HEK293 (cell line): ENCODE measurements around the gene MEF2C.

Experiments
- CTCF ChIA-PET: fragments of 350-600 bp; formaldehyde crosslinking; extraction: SDS; loops from one replicate; lab custom pipeline; 2021; ENCODE audit warnings: antibody characterized with exemption; lab: Yijun Ruan, JAX
- POLR2A ChIA-PET: fragments of 300-600 bp; formaldehyde crosslinking; extraction: SDS; loops from one replicate; lab custom pipeline; 2020; ENCODE audit warnings: antibody characterized with exemption, inconsistent platforms; lab: Yijun Ruan, JAX
- H3K27ac ChIP-seq: fragments of 200-500 bp; sonication (Bioruptor generic); 2 replicates; pipeline ENCODE4 v1.5.1; 2014; ENCODE audit warnings: low read depth, low read length, control low read depth, inconsistent platforms; ENCODE audit errors: extremely low read depth
- H3K36me3 ChIP-seq, 2 experiments: fragments of 200-500 bp in 1 of 2; sonication (Bioruptor generic) in 1 of 2; 1 replicate in 1 of 2; 2 replicates in 1 of 2; pipeline ENCODE4 v1.5.1; 2014 to 2017; ENCODE audit warnings: inconsistent platforms in 2 of 2, low read length in 2 of 2; ENCODE audit not compliant: control insufficient read depth in 2 of 2, insufficient read depth in 1 of 2
- H3K4me1 ChIP-seq: fragments of 200-500 bp; sonication (Bioruptor generic); 2 replicates; pipeline ENCODE4 v1.5.1; 2014; ENCODE audit warnings: mild to moderate bottlenecking, low read length, inconsistent platforms; ENCODE audit not compliant: control insufficient read depth, insufficient read depth
- H3K4me3 ChIP-seq: 2 replicates; pipeline ENCODE4 v1.5.1; 2011; ENCODE audit warnings: low read depth, mild to moderate bottlenecking, control low read depth, low read length, moderate library complexity
- H3K9me3 ChIP-seq: fragments of 200-500 bp; sonication (Bioruptor generic); 2 replicates; pipeline ENCODE4 v1.5.1; 2014; ENCODE audit warnings: low read depth, low read length, inconsistent platforms; ENCODE audit not compliant: control insufficient read depth, insufficient read depth
- ATF2 ChIP-seq: fragments of 450-650 bp; formaldehyde crosslinking; IDR thresholded peaks from 2 replicates; pipeline ENCODE4 v1.5.1; 2016; ENCODE audit warnings: missing biosample characterization, missing genetic modification characterization, low read depth
- EGR2 ChIP-seq: fragments of 450-650 bp; formaldehyde crosslinking; IDR thresholded peaks from 2 replicates; pipeline ENCODE4 v1.5.1; 2016; ENCODE audit warnings: low read depth, missing biosample characterization, missing genetic modification characterization
- GLIS1 ChIP-seq: fragments of 450-650 bp; formaldehyde crosslinking; IDR thresholded peaks from 2 replicates; pipeline ENCODE4 v1.5.1; 2016; ENCODE audit warnings: missing biosample characterization, missing genetic modification characterization
- IKZF3 ChIP-seq: fragments of 450-650 bp; IDR thresholded peaks from 2 replicates; pipeline ENCODE4 v1.5.0; 2018; ENCODE audit warnings: missing biosample characterization, mild to moderate bottlenecking, missing genetic modification characterization, moderate library complexity
- KLF17 ChIP-seq: fragments of 450-650 bp; formaldehyde crosslinking; IDR thresholded peaks from 2 replicates; pipeline ENCODE4 v1.5.1; 2016; ENCODE audit warnings: missing biosample characterization, missing genetic modification characterization
- KLF8 ChIP-seq: fragments of 450-650 bp; formaldehyde crosslinking; IDR thresholded peaks from 2 replicates; pipeline ENCODE4 v1.5.1; 2016; ENCODE audit warnings: missing biosample characterization, missing genetic modification characterization
- PBX3 ChIP-seq: sonication (generic); formaldehyde crosslinking; IDR thresholded peaks from 2 replicates; pipeline ENCODE4 v1.8.1; 2022; ENCODE audit warnings: mild to moderate bottlenecking, moderate library complexity, missing genetic modification reagents
- PRDM10 ChIP-seq: fragments of 450-650 bp; formaldehyde crosslinking; IDR thresholded peaks from 2 replicates; pipeline ENCODE4 v1.5.1; 2016; ENCODE audit warnings: missing biosample characterization, missing genetic modification characterization
- REPIN1 ChIP-seq: fragments of 450-650 bp; formaldehyde crosslinking; IDR thresholded peaks from 2 replicates; pipeline ENCODE4 v1.5.1; 2017; ENCODE audit warnings: missing biosample characterization, missing genetic modification characterization, low read depth
- SP7 ChIP-seq: fragments of 450-650 bp; formaldehyde crosslinking; IDR thresholded peaks from 2 replicates; pipeline ENCODE4 v1.5.1; 2016; ENCODE audit warnings: missing biosample characterization, missing genetic modification characterization
- ZBTB11 ChIP-seq: fragments of 450-650 bp; formaldehyde crosslinking; conservative IDR thresholded peaks from 2 replicates; pipeline ENCODE4 v1.5.1; 2016; ENCODE audit warnings: low read depth, missing biosample characterization, missing genetic modification characterization
- ZBTB20 ChIP-seq: fragments of 450-650 bp; formaldehyde crosslinking; IDR thresholded peaks from 2 replicates; pipeline ENCODE4 v1.5.1; 2016; ENCODE audit warnings: missing biosample characterization, missing genetic modification characterization
- ZBTB48 ChIP-seq: fragments of 450-650 bp; formaldehyde crosslinking; IDR thresholded peaks from 2 replicates; pipeline ENCODE4 v1.5.1; 2016; ENCODE audit warnings: missing biosample characterization, missing genetic modification characterization
- ZBTB8A ChIP-seq: fragments of 450-650 bp; formaldehyde crosslinking; IDR thresholded peaks from 2 replicates; pipeline ENCODE4 v1.5.1; 2016; ENCODE audit warnings: missing biosample characterization, missing genetic modification characterization
- ZFP37 ChIP-seq: fragments of 450-650 bp; formaldehyde crosslinking; IDR thresholded peaks from 2 replicates; pipeline ENCODE4 v1.5.1; 2016; ENCODE audit warnings: missing biosample characterization, missing genetic modification characterization
- ZNF341 ChIP-seq: fragments of 450-650 bp; formaldehyde crosslinking; IDR thresholded peaks from 2 replicates; pipeline ENCODE4; 2016; ENCODE audit warnings: low read depth, missing biosample characterization, missing genetic modification characterization
- ZNF366 ChIP-seq: fragments of 450-650 bp; formaldehyde crosslinking; conservative IDR thresholded peaks from 2 replicates; pipeline ENCODE4 v1.5.1; 2016; ENCODE audit warnings: missing biosample characterization, missing genetic modification characterization
- ZNF488 ChIP-seq: fragments of 450-650 bp; formaldehyde crosslinking; IDR thresholded peaks from 2 replicates; pipeline ENCODE4 v1.5.1; 2016; ENCODE audit warnings: missing biosample characterization, missing genetic modification characterization
- ZNF501 ChIP-seq: fragments of 450-650 bp; formaldehyde crosslinking; IDR thresholded peaks from 2 replicates; pipeline ENCODE4 v1.5.1; 2016; ENCODE audit warnings: missing biosample characterization, missing genetic modification characterization
- ZNF701 ChIP-seq: fragments of 450-650 bp; formaldehyde crosslinking; IDR thresholded peaks from 2 replicates; pipeline ENCODE4 v1.5.1; 2016; ENCODE audit warnings: missing biosample characterization, missing genetic modification characterization
- ZSCAN5A ChIP-seq: fragments of 450-650 bp; formaldehyde crosslinking; IDR thresholded peaks from 2 replicates; pipeline ENCODE4 v1.5.1; 2016; ENCODE audit warnings: missing biosample characterization, missing genetic modification characterization

Gene MEF2C

GRCh38 chr5:88675708-88676636 is 207.0 kb downstream of the MEF2C start:
- no peaks in the 10 kb centered on the region for H3K9me3 ChIP-seq
- no peaks in the 10 kb centered on the region for H3K36me3 ChIP-seq
- ChIA-PET CTCF (interaction anchor here (0.6 to 1.4 kb wide), 7 partner anchors 9 to 901 kb away, joined by 3 to 5 read pairs (median 3); no protein-coding TSS in a partner anchor), POLR2A (interaction anchor here (1.0 to 2.5 kb wide), 6 partner anchors 8 to 535 kb away, joined by 3 to 30 read pairs (median 9); no protein-coding TSS in a partner anchor)
- peaks cover 3% of the 10 kb centered on the region for H3K4me1 ChIP-seq
- peak overlapping the region; percentile 66 for H3K4me3 ChIP-seq
- H3K27ac ChIP-seq, result peak overlapping the region; percentile 92
- TF ChIP-seq ZFP37 (0 out of 2 replicates have a peak, but pooled peaks have one; percentile 43), ZBTB11 (tag by site-specific recombination) (peak; percentile 13), PRDM10 (tag by site-specific recombination) (peak; percentile 60), ZNF701 (tag by site-specific recombination) (no peak), REPIN1 (tag by site-specific recombination) (no peak), ATF2 (tag by site-specific recombination) (peak; percentile 78; the same call in 1 of the 2 replicates), ZNF501 (tag by site-specific recombination) (peak; percentile 27; the same call in 1 of the 2 replicates), ZBTB20 (tag by site-specific recombination) (0 out of 2 replicates have a peak, but pooled peaks have one; percentile 32), ZBTB8A (tag by site-specific recombination) (peak; percentile 70), EGR2 (tag by site-specific recombination) (peak; percentile 60), IKZF3 (peak; percentile 69), ZBTB48 (peak; percentile 72), ZNF488 (tag by site-specific recombination) (no peak), KLF17 (tag by site-specific recombination) (peak; percentile 53; the same call in 1 of the 2 replicates), ZSCAN5A (tag by site-specific recombination) (0 out of 2 replicates have a peak, but pooled peaks have one; percentile 43), SP7 (tag by site-specific recombination) (peak; percentile 69), ZNF366 (tag by site-specific recombination) (0 out of 2 replicates have a peak, but pooled peaks have one; percentile 46), KLF8 (tag by site-specific recombination) (peak; percentile 39; the same call in 1 of the 2 replicates), PBX3 (CRISPR knock-in tag) (no peak), GLIS1 (tag by site-specific recombination) (peak; percentile 40; the same call in 1 of the 2 replicates), ZNF341 (tag by site-specific recombination) (0 out of 2 replicates have a peak, but pooled peaks have one; percentile 35)
